ENCODE measurements around the gene C22orf31.

C22orf31 gene

DNA sequence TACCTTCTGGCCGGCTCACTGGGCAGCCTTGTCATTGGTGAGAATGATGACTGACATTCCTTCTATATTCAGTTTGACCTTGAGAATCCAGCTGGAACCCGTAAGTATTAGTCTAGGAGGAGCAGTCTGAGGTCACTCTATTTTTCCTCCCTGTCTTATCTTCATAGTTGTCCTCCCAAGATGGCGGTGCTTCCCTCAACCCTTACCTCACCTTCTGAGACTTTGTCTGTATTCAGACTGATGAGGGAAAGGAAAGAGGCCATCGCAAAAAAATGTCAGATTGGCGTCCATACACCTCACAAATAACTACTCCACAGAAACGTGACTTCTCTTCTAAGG lies 17.2 kb upstream of the C22orf31 start:
- H3K79me2 ChIP-seq (ENCODE audit: control insufficient read depth, insufficient read depth, low read length, poor library complexity): no peaks in the 10 kb centered on the region
- no peaks in the 10 kb centered on the region for H3K9me3 ChIP-seq (ENCODE audit: insufficient read depth, low read depth, low read length)
- H3K18ac ChIP-seq (ENCODE audit: low read length): no peak overlapping the region
- no peak overlapping the region for H3K23ac ChIP-seq (ENCODE audit: low read length)
- H4K8ac ChIP-seq (ENCODE audit: low read depth, low read length): no peak overlapping the region
- no peak for DNase-seq
- H3K14ac ChIP-seq (ENCODE audit: low read length): no peak overlapping the region
- no peak overlapping the region for H3K4me2 ChIP-seq (ENCODE audit: low read length)
- no peaks in the 10 kb centered on the region for H3K79me1 ChIP-seq (ENCODE audit: low read length)
- no CpG with 5 or more reads among the region's 6 CpGs for WGBS (ENCODE audit: extremely low coverage, insufficient coverage, insufficient read length)
- no peak overlapping the region for H2BK120ac ChIP-seq (ENCODE audit: insufficient read depth, low read length, poor library complexity)
- H3K27ac ChIP-seq (ENCODE audit: low read depth, low read length): no peak overlapping the region
- no peak overlapping the region for H3K4ac ChIP-seq (ENCODE audit: low read depth, low read length)
- H3K36me3 ChIP-seq (ENCODE audit: control insufficient read depth in 1 of 2, insufficient read depth in 2 of 2, low read length in 2 of 2): no peaks in the 10 kb centered on the region
- H3K27me3 ChIP-seq (ENCODE audit: insufficient read depth, low read length): no peaks in the 10 kb centered on the region
- no peak overlapping the region for H3K9ac ChIP-seq (ENCODE audit: low read length)
- H2AFZ ChIP-seq (ENCODE audit: insufficient read depth, low read length, poor library complexity): no peak overlapping the region
- H3K4me3 ChIP-seq (ENCODE audit: low read depth, low read length): no peak overlapping the region
- H4K12ac ChIP-seq (ENCODE audit: low read depth, low read length): no peak overlapping the region
- H2BK12ac ChIP-seq (ENCODE audit: low read length): no peak overlapping the region
- H2AK5ac ChIP-seq (ENCODE audit: low read length): no peak overlapping the region
- H3K4me1 ChIP-seq (ENCODE audit: control insufficient read depth in 1 of 2, insufficient read depth in 2 of 2, low read length in 2 of 2): peaks cover 2 to 3% of the 10 kb centered on the region in 2 experiments
- H4K91ac ChIP-seq (ENCODE audit: low read depth, low read length): no peak overlapping the region
- no peak overlapping the region for H2BK5ac ChIP-seq (ENCODE audit: low read depth, low read length, poor library complexity)

DNA sequence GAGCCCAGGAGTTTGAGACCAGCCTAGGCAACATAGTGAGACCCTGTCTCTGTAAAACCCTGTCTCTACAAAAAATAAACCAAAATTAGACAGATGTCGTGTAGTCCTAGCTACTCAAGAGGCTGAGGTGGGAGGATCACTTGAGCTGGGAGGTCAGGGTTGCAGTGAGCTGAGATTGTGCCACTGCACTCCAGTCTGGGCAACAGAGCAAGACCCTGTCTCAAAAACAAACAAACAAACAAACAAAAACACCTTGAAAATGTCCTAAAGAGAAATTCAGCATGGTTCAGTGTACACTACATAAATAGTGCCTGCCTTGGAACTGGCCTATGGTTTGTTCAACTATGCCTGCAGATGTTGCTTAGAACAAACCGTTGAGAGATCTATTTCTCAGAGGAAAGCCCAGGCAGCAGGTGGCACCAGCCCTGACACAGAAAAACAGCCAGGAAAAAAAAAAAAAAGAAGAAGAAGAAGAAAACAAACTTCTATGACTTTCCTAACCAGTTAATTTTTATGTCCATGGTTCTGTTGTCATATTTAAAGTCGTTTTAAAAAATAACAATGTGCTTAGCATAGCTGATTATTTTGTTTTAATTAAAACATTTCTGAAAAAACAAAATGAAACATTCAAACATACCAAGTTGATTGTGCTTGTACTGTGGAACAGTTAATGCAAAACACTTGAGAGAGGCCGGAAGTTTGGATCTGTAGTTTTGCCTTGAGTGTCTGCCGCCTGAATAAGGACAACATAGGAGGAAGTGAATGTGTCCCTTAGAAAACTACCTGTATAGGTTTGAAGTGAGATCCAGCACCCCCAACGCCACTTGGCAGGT lies 16.6 kb upstream of the C22orf31 start:
- no peaks in the 10 kb centered on the region for H3K79me2 ChIP-seq (ENCODE audit: control insufficient read depth, insufficient read depth, low read length, poor library complexity)
- no peak overlapping the region for H2BK120ac ChIP-seq (ENCODE audit: insufficient read depth, low read length, poor library complexity)
- H3K79me1 ChIP-seq (ENCODE audit: low read length): peaks cover 2% of the 10 kb centered on the region
- no CpG with 5 or more reads among the region's 6 CpGs for WGBS (ENCODE audit: extremely low coverage, insufficient coverage, insufficient read length)
- no peak overlapping the region for H4K8ac ChIP-seq (ENCODE audit: low read depth, low read length)
- no peak overlapping the region for H4K12ac ChIP-seq (ENCODE audit: low read depth, low read length)
- DNase-seq: no peak
- no peak overlapping the region for H3K27ac ChIP-seq (ENCODE audit: low read depth, low read length)
- H3K18ac ChIP-seq (ENCODE audit: low read length): no peak overlapping the region
- no peak overlapping the region for H3K4ac ChIP-seq (ENCODE audit: low read depth, low read length)
- H3K23ac ChIP-seq (ENCODE audit: low read length): no peak overlapping the region
- H3K9me3 ChIP-seq (ENCODE audit: insufficient read depth, low read depth, low read length): no peaks in the 10 kb centered on the region
- no peak overlapping the region for H2BK12ac ChIP-seq (ENCODE audit: low read length)
- H4K91ac ChIP-seq (ENCODE audit: low read depth, low read length): no peak overlapping the region
- no peaks in the 10 kb centered on the region for H3K36me3 ChIP-seq (ENCODE audit: control insufficient read depth in 1 of 2, insufficient read depth in 2 of 2, low read length in 2 of 2)
- no peak overlapping the region for H3K14ac ChIP-seq (ENCODE audit: low read length)
- H2BK5ac ChIP-seq (ENCODE audit: low read depth, low read length, poor library complexity): no peak overlapping the region
- H3K4me3 ChIP-seq (ENCODE audit: low read depth, low read length): no peak overlapping the region
- no peak overlapping the region for H2AK5ac ChIP-seq (ENCODE audit: low read length)
- peaks cover 5 to 8% of the 10 kb centered on the region in 2 experiments for H3K4me1 ChIP-seq (ENCODE audit: control insufficient read depth in 1 of 2, insufficient read depth in 2 of 2, low read length in 2 of 2)
- no peak overlapping the region for H3K9ac ChIP-seq (ENCODE audit: low read length)
- no peak overlapping the region for H3K4me2 ChIP-seq (ENCODE audit: low read length)
- no peak overlapping the region for H2AFZ ChIP-seq (ENCODE audit: insufficient read depth, low read length, poor library complexity)
- H3K27me3 ChIP-seq (ENCODE audit: insufficient read depth, low read length): no peaks in the 10 kb centered on the region

DNA sequence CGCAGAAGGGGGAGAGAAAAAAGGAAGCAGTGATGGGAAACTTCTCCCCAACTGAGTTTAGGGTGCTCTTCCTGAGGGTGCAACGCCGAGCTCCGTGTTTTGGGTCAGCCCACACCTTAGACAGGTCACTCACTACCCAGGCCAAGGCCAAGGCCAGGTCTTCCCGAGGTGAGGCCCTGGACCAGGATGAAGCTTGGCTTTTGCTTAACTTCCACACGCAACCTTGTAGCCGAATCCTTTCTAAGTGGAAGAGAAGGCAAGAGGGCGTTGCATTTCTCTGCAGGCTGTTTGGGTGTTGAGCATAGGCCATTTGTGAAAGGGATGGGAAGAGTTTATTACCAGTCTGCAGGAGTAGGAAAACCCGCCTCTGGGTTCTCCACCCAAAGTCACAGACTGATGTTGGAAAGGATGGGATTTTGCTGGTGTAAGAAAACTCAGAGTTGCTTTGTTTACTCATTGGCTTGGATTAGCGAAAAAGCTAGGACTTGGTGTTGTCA lies 12.7 kb upstream of the C22orf31 start:
- Histone ChIP-seq H4K8ac (ENCODE audit: low read depth, low read length) (no peak overlapping the region), H3K18ac (ENCODE audit: low read length) (no peak overlapping the region), H2AFZ (ENCODE audit: insufficient read depth, low read length, poor library complexity) (no peak overlapping the region), H3K4me2 (ENCODE audit: low read length) (peak overlapping the region; percentile 86), H4K91ac (ENCODE audit: low read depth, low read length) (no peak overlapping the region), H2BK12ac (ENCODE audit: low read length) (no peak overlapping the region), H3K27me3 (ENCODE audit: insufficient read depth, low read length) (peaks cover 7% of the 10 kb centered on the region), H3K4ac (ENCODE audit: low read depth, low read length) (no peak overlapping the region), H3K23ac (ENCODE audit: low read length) (no peak overlapping the region), H3K79me1 (ENCODE audit: low read length) (peaks cover 4% of the 10 kb centered on the region), H2BK5ac (ENCODE audit: low read depth, low read length, poor library complexity) (no peak overlapping the region), H3K4me1 (ENCODE audit: control insufficient read depth in 1 of 2, insufficient read depth in 2 of 2, low read length in 2 of 2) (peaks cover 3 to 18% of the 10 kb centered on the region in 2 experiments), H4K12ac (ENCODE audit: low read depth, low read length) (no peak overlapping the region), H3K9ac (ENCODE audit: low read length) (no peak overlapping the region), H3K4me3 (ENCODE audit: low read depth, low read length) (no peak overlapping the region), H2BK120ac (ENCODE audit: insufficient read depth, low read length, poor library complexity) (no peak overlapping the region), H3K14ac (ENCODE audit: low read length) (no peak overlapping the region), H3K27ac (ENCODE audit: low read depth, low read length) (no peak overlapping the region), H3K79me2 (ENCODE audit: control insufficient read depth, insufficient read depth, low read length, poor library complexity) (no peaks in the 10 kb centered on the region), H3K36me3 (ENCODE audit: control insufficient read depth in 1 of 2, insufficient read depth in 2 of 2, low read length in 2 of 2) (no peaks in the 10 kb centered on the region), H2AK5ac (ENCODE audit: low read length) (no peak overlapping the region), H3K9me3 (ENCODE audit: insufficient read depth, low read depth, low read length) (peaks cover 3% of the 10 kb centered on the region)
- peak in 1 of 2 donors; percentile 22 for DNase-seq
- WGBS (ENCODE audit: extremely low coverage, insufficient coverage, insufficient read length): no CpG with 5 or more reads among the region's 10 CpGs

DNA sequence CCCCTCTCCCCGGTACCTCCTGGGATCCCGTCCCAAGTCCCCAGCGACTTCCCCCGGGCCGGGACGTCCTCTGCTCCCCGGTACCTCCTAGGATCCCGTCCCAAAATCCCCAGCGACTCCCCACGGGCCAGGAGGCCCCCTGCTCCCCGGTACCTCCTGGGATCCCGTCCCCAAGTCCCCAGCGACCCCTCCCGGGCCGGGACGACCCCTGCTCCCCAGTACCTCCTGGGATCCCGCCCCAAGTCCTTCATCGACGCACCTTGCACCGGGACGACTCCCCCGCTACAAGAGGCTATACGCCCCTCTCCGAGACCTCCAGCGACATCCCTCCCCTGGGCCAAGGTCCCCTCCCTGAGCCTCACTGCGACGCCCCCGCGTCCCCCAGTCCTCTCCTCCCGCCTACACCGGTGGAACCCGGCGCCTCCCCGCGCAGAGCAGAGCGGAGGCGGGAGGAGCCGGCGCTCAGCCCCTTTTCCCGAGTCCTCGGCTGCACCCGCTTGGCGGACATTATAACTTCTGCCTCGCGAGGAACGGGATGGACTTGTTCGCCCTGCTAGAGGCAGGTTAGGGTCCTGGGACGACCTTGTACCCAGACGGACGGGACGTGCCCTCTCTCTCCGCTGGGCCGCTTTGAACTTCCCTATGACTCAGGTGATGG lies 12.1 kb upstream of the C22orf31 start:
- peaks cover 3 to 18% of the 10 kb centered on the region in 2 experiments for H3K4me1 ChIP-seq (ENCODE audit: control insufficient read depth in 1 of 2, insufficient read depth in 2 of 2, low read length in 2 of 2)
- H2BK12ac ChIP-seq (ENCODE audit: low read length): no peak overlapping the region
- DNase-seq: peak; percentile 60 to 75
- no peak overlapping the region for H3K27ac ChIP-seq (ENCODE audit: low read depth, low read length)
- no peak overlapping the region for H3K4ac ChIP-seq (ENCODE audit: low read depth, low read length)
- H2BK5ac ChIP-seq (ENCODE audit: low read depth, low read length, poor library complexity): no peak overlapping the region
- no peaks in the 10 kb centered on the region for H3K79me2 ChIP-seq (ENCODE audit: control insufficient read depth, insufficient read depth, low read length, poor library complexity)
- no peak overlapping the region for H3K23ac ChIP-seq (ENCODE audit: low read length)
- peak overlapping the region; percentile 10 for H4K91ac ChIP-seq (ENCODE audit: low read depth, low read length)
- no peaks in the 10 kb centered on the region for H3K36me3 ChIP-seq (ENCODE audit: control insufficient read depth in 1 of 2, insufficient read depth in 2 of 2, low read length in 2 of 2)
- no peak overlapping the region for H3K9ac ChIP-seq (ENCODE audit: low read length)
- no peak overlapping the region for H4K12ac ChIP-seq (ENCODE audit: low read depth, low read length)
- H3K9me3 ChIP-seq (ENCODE audit: insufficient read depth, low read depth, low read length): peaks cover 3% of the 10 kb centered on the region
- H3K4me3 ChIP-seq (ENCODE audit: low read depth, low read length): peak overlapping the region; percentile 68
- peaks cover 4% of the 10 kb centered on the region for H3K79me1 ChIP-seq (ENCODE audit: low read length)
- WGBS (ENCODE audit: extremely low coverage, insufficient coverage, insufficient read length): no CpG with 5 or more reads among the region's 53 CpGs
- H3K27me3 ChIP-seq (ENCODE audit: insufficient read depth, low read length): peaks cover 7% of the 10 kb centered on the region
- H3K18ac ChIP-seq (ENCODE audit: low read length): peak overlapping the region; percentile 4
- peak overlapping the region; percentile 43 for H2AFZ ChIP-seq (ENCODE audit: insufficient read depth, low read length, poor library complexity)
- no peak overlapping the region for H2BK120ac ChIP-seq (ENCODE audit: insufficient read depth, low read length, poor library complexity)
- peak overlapping the region; percentile 23 for H3K14ac ChIP-seq (ENCODE audit: low read length)
- peak overlapping the region; percentile 52 for H4K8ac ChIP-seq (ENCODE audit: low read depth, low read length)
- H2AK5ac ChIP-seq (ENCODE audit: low read length): no peak overlapping the region
- peak overlapping the region; percentile 86 for H3K4me2 ChIP-seq (ENCODE audit: low read length)

Data from trophoblast cell (in vitro differentiated cells and primary cell).